ENCODE measurements around the gene ZNF277. TPM values are rescaled to one million over a fixed set of nuclear protein-coding genes. Genes with fewer than 3 reads are reported as not detected.

ZNF277 gene
- total RNA-seq, 1 experiment from 2014 or later = 13.1 TPM

DNA sequence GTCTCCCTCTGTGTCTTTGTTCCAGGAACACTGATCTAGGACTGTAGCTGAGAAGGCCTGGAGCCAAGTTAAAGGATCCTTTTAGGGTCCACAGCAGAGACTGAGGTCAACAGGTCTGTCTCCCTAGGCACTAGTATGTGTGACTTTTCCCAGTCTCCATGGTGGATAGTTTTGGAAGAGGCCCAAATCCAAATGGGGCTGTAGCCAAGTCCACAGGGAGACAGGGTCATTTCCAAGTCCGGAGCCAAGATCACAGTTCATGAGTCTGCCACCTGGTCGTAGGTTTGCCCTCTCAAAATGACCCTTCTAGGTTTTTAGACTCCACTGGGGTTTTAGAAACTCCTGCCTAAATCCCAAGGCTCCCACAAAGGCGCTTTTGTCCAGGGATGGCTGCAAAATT, 16.8 kb downstream of the ZNF277 start:
- no peak overlapping the region for H4K5ac ChIP-seq (ENCODE audit: insufficient read length, low read depth, low read length)
- Mint-ChIP-seq H3K36me3 (ENCODE audit: insufficient read depth in 1 of 3, low read depth in 3 of 3) (peaks cover 0 to 16% (median 4%) of the 10 kb centered on the region in 3 experiments; a peak in 4 of 7 replicates), H3K4me1 (peaks cover 15% of the 10 kb centered on the region in 2 experiments; a peak in 3 of 4 replicates), H3K9me3 (no peaks in the 10 kb centered on the region), H3K27me3 (ENCODE audit: low read depth) (no peaks in the 10 kb centered on the region), H3K27ac (no peak overlapping the region; a peak in 1 of 7 replicates), H3K4me3 (no peak overlapping the region)
- TF ChIP-seq CTCF (conservative IDR thresholded peaks at IDR 0.05) = no peak
- WGBS (ENCODE audit: extremely low coverage, insufficient read length, low lambda C conversion rate) = no CpG with 5 or more reads among the region's 3 CpGs
- no peak for DNase-seq
- H3K23ac ChIP-seq (ENCODE audit: insufficient read length, low read depth, low read length) = no peak overlapping the region
- no peak overlapping the region for H3T11ph ChIP-seq (ENCODE audit: low read length)
- H4K91ac ChIP-seq (ENCODE audit: insufficient read length, low read depth, low read length) = no peak overlapping the region
- H2BK120ac ChIP-seq (ENCODE audit: low read depth, low read length, poor library complexity, severe bottlenecking) = no peak overlapping the region
- no peak overlapping the region for H3K14ac ChIP-seq (ENCODE audit: insufficient read depth, low read length)
- H2BK15ac ChIP-seq (ENCODE audit: low read depth, low read length) = no peak overlapping the region
- H3K9ac ChIP-seq (ENCODE audit: extremely low read depth, insufficient read length, low read length) = no peak overlapping the region
- H2AK5ac ChIP-seq (ENCODE audit: insufficient read length, low read length) = no peak overlapping the region
- no peaks in the 10 kb centered on the region for H3K27me3 ChIP-seq (ENCODE audit: insufficient read depth, low read length)
- H3K79me2 ChIP-seq (ENCODE audit: insufficient read depth, low read length) = peaks cover 4% of the 10 kb centered on the region; the same call in 1 of the 2 replicates
- H3K9me3 ChIP-seq (ENCODE audit: control insufficient read depth, low read depth, low read length) = no peaks in the 10 kb centered on the region
- H3K27ac ChIP-seq (ENCODE audit: insufficient read length, low read depth, low read length) = no peak overlapping the region
- H2AFZ ChIP-seq (ENCODE audit: low read length) = no peak overlapping the region
- no peak overlapping the region for H2BK12ac ChIP-seq (ENCODE audit: insufficient read length, low read depth, low read length)
- no peak overlapping the region for H4K8ac ChIP-seq (replicated peaks; ENCODE audit: insufficient read length, low read depth, low read length)
- H3K4me1 ChIP-seq (ENCODE audit: insufficient read depth, low read length) = peaks cover 4% of the 10 kb centered on the region; the same call in 1 of the 2 replicates
- H3K18ac ChIP-seq (ENCODE audit: insufficient read length, low read depth, low read length) = no peak overlapping the region
- peaks cover 12% of the 10 kb centered on the region for H3K79me1 ChIP-seq (ENCODE audit: insufficient read depth, low read depth, low read length, poor library complexity, severe bottlenecking)
- no peak overlapping the region for H3K4me2 ChIP-seq (ENCODE audit: insufficient read depth, insufficient read length, low read length)
- H3K4ac ChIP-seq (ENCODE audit: low read depth, low read length) = no peak overlapping the region
- no peak overlapping the region for H2BK20ac ChIP-seq (ENCODE audit: low read depth, low read length, poor library complexity, severe bottlenecking)
- no peak overlapping the region for H3K56ac ChIP-seq (ENCODE audit: insufficient read length, low read depth, low read length)
- H4K20me1 ChIP-seq (ENCODE audit: control insufficient read depth, insufficient read depth, insufficient read length) = no peaks in the 10 kb centered on the region
- no peak overlapping the region for H2BK5ac ChIP-seq (ENCODE audit: insufficient read length, low read length)
- H3K23me2 ChIP-seq (ENCODE audit: insufficient read length, low read depth, low read length, poor library complexity, severe bottlenecking) = no peaks in the 10 kb centered on the region

Measured in H9 (cell line).